Measurements from ENCODE around the gene MAML2. TPM values are rescaled to one million over a fixed set of nuclear protein-coding genes. Genes with fewer than 3 reads are reported as not detected.
A peak's percentile ranks its signal among the peaks of the same experiment; 100 is the strongest.

MAML2 gene
- total and polyA plus RNA-seq, 2 experiments from 2014 or later, result 2.0 to 7.1 TPM

DNA sequence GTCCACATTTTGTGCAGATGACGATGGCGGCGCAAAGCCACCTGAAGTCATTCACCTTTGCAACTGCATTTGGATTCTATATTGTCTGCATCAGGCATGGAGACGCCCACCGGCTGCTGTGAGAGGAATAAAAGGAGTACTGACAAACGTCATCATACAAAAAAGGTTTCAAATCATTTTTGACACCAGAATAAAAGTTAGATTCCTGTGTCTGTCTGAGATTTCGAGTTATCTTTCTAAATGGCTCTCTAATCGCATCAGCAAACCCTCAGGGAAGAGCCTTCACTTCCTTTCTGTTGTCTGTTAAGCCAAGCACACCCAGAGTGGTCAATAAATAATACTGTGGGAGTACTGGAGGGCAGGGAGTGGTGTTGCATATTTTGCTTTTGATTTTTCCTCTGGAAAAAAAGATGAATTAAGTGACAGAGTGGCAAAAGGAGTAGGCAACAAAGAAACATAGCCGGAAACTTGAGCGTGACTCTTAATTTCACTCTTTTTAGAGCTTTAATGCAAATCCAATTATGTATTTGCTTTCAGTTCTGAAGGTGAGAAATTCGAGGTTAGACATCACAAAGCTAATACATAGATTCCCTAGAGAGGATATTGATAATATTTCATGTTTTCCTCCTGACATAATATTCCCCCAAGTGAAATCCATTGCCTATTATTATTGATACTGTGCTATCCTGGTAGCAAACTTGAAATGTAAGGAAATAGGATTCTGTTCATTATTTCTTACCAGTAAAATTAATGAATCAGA, 268.3 kb downstream of the MAML2 start:
- Mint-ChIP-seq H3K27me3 (ENCODE audit: insufficient read depth, low read depth, poor library complexity) (peaks cover 4% of the 10 kb centered on the region), H3K4me3 (no peak overlapping the region), H3K27ac (no peak overlapping the region), H3K4me1 (peaks cover 18% of the 10 kb centered on the region), H3K9me3 (no peaks in the 10 kb centered on the region; the same call in 2 of the 3 replicates), H3K36me3 (ENCODE audit: low read depth) (no peaks in the 10 kb centered on the region)
- Histone ChIP-seq H3K27me3 (ENCODE audit: insufficient read depth) (no peaks in the 10 kb centered on the region), H3K36me3 (ENCODE audit: insufficient read depth) (no peaks in the 10 kb centered on the region), H3K4me1 (ENCODE audit: insufficient read depth) (peaks cover 15% of the 10 kb centered on the region), H3K9me2 (ENCODE audit: insufficient read depth) (no peaks in the 10 kb centered on the region), H3K4me3 (no peak overlapping the region), H3K4me2 (no peak overlapping the region), H3F3A (replicated peaks; ENCODE audit: low read depth) (no peaks in the 10 kb centered on the region), H4K20me1 (replicated peaks; ENCODE audit: insufficient read depth) (no peaks in the 10 kb centered on the region), H2AFZ (no peak overlapping the region), H3K27ac (ENCODE audit: low read depth) (peak overlapping the region; percentile 17; the same call in 1 of the 2 replicates), H3K79me2 (replicated peaks; ENCODE audit: insufficient read depth) (no peaks in the 10 kb centered on the region)
- ATAC-seq, result no peak
- TF ChIP-seq, protein P1, sequence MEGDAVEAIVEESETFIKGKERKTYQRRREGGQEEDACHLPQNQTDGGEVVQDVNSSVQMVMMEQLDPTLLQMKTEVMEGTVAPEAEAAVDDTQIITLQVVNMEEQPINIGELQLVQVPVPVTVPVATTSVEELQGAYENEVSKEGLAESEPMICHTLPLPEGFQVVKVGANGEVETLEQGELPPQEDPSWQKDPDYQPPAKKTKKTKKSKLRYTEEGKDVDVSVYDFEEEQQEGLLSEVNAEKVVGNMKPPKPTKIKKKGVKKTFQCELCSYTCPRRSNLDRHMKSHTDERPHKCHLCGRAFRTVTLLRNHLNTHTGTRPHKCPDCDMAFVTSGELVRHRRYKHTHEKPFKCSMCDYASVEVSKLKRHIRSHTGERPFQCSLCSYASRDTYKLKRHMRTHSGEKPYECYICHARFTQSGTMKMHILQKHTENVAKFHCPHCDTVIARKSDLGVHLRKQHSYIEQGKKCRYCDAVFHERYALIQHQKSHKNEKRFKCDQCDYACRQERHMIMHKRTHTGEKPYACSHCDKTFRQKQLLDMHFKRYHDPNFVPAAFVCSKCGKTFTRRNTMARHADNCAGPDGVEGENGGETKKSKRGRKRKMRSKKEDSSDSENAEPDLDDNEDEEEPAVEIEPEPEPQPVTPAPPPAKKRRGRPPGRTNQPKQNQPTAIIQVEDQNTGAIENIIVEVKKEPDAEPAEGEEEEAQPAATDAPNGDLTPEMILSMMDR (conservative IDR thresholded peaks at IDR 0.05; ENCODE audit: low read depth in 2 of 2), result no peak
- TF ChIP-seq STAT1 (IDR thresholded peaks at IDR 0.05; ENCODE audit: unreplicated experiment) (no peak), NANOG (IDR thresholded peaks at IDR 0.05; ENCODE audit: borderline replicate concordance) (no peak)
- TF ChIP-seq, protein P2, sequence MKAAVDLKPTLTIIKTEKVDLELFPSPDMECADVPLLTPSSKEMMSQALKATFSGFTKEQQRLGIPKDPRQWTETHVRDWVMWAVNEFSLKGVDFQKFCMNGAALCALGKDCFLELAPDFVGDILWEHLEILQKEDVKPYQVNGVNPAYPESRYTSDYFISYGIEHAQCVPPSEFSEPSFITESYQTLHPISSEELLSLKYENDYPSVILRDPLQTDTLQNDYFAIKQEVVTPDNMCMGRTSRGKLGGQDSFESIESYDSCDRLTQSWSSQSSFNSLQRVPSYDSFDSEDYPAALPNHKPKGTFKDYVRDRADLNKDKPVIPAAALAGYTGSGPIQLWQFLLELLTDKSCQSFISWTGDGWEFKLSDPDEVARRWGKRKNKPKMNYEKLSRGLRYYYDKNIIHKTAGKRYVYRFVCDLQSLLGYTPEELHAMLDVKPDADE (IDR thresholded peaks at IDR 0.05), result no peak
- TF ChIP-seq, protein P3, sequence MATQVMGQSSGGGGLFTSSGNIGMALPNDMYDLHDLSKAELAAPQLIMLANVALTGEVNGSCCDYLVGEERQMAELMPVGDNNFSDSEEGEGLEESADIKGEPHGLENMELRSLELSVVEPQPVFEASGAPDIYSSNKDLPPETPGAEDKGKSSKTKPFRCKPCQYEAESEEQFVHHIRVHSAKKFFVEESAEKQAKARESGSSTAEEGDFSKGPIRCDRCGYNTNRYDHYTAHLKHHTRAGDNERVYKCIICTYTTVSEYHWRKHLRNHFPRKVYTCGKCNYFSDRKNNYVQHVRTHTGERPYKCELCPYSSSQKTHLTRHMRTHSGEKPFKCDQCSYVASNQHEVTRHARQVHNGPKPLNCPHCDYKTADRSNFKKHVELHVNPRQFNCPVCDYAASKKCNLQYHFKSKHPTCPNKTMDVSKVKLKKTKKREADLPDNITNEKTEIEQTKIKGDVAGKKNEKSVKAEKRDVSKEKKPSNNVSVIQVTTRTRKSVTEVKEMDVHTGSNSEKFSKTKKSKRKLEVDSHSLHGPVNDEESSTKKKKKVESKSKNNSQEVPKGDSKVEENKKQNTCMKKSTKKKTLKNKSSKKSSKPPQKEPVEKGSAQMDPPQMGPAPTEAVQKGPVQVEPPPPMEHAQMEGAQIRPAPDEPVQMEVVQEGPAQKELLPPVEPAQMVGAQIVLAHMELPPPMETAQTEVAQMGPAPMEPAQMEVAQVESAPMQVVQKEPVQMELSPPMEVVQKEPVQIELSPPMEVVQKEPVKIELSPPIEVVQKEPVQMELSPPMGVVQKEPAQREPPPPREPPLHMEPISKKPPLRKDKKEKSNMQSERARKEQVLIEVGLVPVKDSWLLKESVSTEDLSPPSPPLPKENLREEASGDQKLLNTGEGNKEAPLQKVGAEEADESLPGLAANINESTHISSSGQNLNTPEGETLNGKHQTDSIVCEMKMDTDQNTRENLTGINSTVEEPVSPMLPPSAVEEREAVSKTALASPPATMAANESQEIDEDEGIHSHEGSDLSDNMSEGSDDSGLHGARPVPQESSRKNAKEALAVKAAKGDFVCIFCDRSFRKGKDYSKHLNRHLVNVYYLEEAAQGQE (IDR thresholded peaks at IDR 0.05; ENCODE audit: unreplicated experiment), result no peak
- DNase-seq (ENCODE audit: low spot score), result no peak

DNA sequence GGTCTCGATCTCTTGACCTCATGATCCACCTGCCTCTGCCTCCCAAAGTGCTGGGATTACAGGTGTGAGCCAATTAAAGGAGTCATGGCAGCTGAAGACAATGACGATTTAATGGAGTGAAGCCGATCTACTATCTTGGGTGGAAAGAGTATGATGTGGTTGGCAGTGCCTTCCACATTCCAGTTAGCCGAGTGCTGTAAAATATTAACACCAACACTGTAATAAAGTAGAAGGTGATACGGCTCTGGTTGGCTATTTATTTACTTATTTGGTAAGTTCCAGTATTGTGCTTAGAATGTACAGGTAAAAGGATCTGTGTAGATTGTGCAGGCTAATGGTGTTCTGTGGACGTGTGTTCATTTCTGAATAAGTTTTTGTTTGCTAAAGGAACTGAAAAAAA, 269.5 kb downstream of the MAML2 start:
- Mint-ChIP-seq H3K27ac (no peak overlapping the region), H3K4me3 (no peak overlapping the region), H3K36me3 (ENCODE audit: low read depth) (no peaks in the 10 kb centered on the region), H3K27me3 (ENCODE audit: insufficient read depth, low read depth, poor library complexity) (peaks cover 4% of the 10 kb centered on the region), H3K4me1 (peaks cover 18% of the 10 kb centered on the region), H3K9me3 (no peaks in the 10 kb centered on the region; the same call in 2 of the 3 replicates)
- H4K20me1 ChIP-seq (replicated peaks; ENCODE audit: insufficient read depth), result no peaks in the 10 kb centered on the region
- H3K27me3 ChIP-seq (ENCODE audit: insufficient read depth), result no peaks in the 10 kb centered on the region
- ATAC-seq, result no peak
- DNase-seq (ENCODE audit: low spot score), result no peak
- no peak overlapping the region for H3K4me3 ChIP-seq
- no peaks in the 10 kb centered on the region for H3F3A ChIP-seq (replicated peaks; ENCODE audit: low read depth)
- no peaks in the 10 kb centered on the region for H3K9me2 ChIP-seq (ENCODE audit: insufficient read depth)
- H3K4me2 ChIP-seq, result no peak overlapping the region
- H3K36me3 ChIP-seq (ENCODE audit: insufficient read depth), result no peaks in the 10 kb centered on the region
- no peak overlapping the region for H3K27ac ChIP-seq (ENCODE audit: low read depth)
- peaks cover 15% of the 10 kb centered on the region for H3K4me1 ChIP-seq (ENCODE audit: insufficient read depth)
- no peak overlapping the region for H2AFZ ChIP-seq
- no peaks in the 10 kb centered on the region for H3K79me2 ChIP-seq (replicated peaks; ENCODE audit: insufficient read depth)
- no peak for TF ChIP-seq NANOG (IDR thresholded peaks at IDR 0.05; ENCODE audit: borderline replicate concordance)
- no peak for TF ChIP-seq JUNB (IDR thresholded peaks at IDR 0.05; ENCODE audit: unreplicated experiment)
- no peak for TF ChIP-seq ZNF114 (CRISPR knock-in tag; IDR thresholded peaks at IDR 0.05)
- TF ChIP-seq, protein P1 (conservative IDR thresholded peaks at IDR 0.05; ENCODE audit: low read depth in 2 of 2), result no peak

All from GM23338 (cell line).